H9 (cell line): ENCODE data around the gene FAM204A. TPM values are rescaled to one million over a fixed set of nuclear protein-coding genes. Genes with fewer than 3 reads are reported as not detected.

Experiments
- DNase-seq: peaks from one replicate; pipeline ENCODE4 v3.0.0-alpha.2; 2017
- H2AFZ ChIP-seq: one replicate; pipeline ENCODE4 v1.6.1; 2013; ENCODE audit warnings: mild to moderate bottlenecking, low read length, control low read depth, moderate library complexity
- H2AK5ac ChIP-seq: 2 replicates; pipeline ENCODE4 v1.6.1; 2013; ENCODE audit warnings: low read length, control low read depth, mixed read lengths; ENCODE audit not compliant: insufficient read length
- H2BK120ac ChIP-seq: one replicate; pipeline ENCODE4 v1.6.1; 2013; ENCODE audit warnings: low read depth, mild to moderate bottlenecking, low read length, control low read depth, inconsistent platforms; ENCODE audit not compliant: poor library complexity, severe bottlenecking
- H2BK12ac ChIP-seq: 2 replicates; pipeline ENCODE4 v1.6.1; 2013; ENCODE audit warnings: low read length, control low read depth, mixed read lengths, low read depth; ENCODE audit not compliant: insufficient read length
- H2BK15ac ChIP-seq: 2 replicates; pipeline ENCODE4 v1.6.1; 2013; ENCODE audit warnings: low read depth, low read length, control low read depth
- H2BK20ac ChIP-seq: one replicate; pipeline ENCODE4 v1.6.1; 2013; ENCODE audit warnings: low read depth, mild to moderate bottlenecking, low read length, control low read depth, inconsistent platforms; ENCODE audit not compliant: poor library complexity, severe bottlenecking
- H2BK5ac ChIP-seq: 2 replicates; pipeline ENCODE4 v1.6.1; 2013; ENCODE audit warnings: low read length, control low read depth, mixed read lengths; ENCODE audit not compliant: insufficient read length
- H3K14ac ChIP-seq: 2 replicates; pipeline ENCODE4 v1.6.1; 2013; ENCODE audit warnings: low read length, control low read depth; ENCODE audit not compliant: insufficient read depth
- H3K18ac ChIP-seq: 2 replicates; pipeline ENCODE4 v1.6.1; 2013; ENCODE audit warnings: low read depth, mild to moderate bottlenecking, mixed read lengths, low read length, control low read depth; ENCODE audit not compliant: insufficient read length
- H3K23ac ChIP-seq: 2 replicates; pipeline ENCODE4 v1.6.1; 2013; ENCODE audit warnings: low read length, control low read depth, mixed read lengths, low read depth; ENCODE audit not compliant: insufficient read length
- H3K23me2 ChIP-seq: 2 replicates; pipeline ENCODE4 v1.6.1; 2013; ENCODE audit warnings: low read depth, mild to moderate bottlenecking, mixed read lengths, low read length, control low read depth; ENCODE audit not compliant: insufficient read length, poor library complexity, severe bottlenecking
- H3K27ac ChIP-seq: 2 replicates; pipeline ENCODE4 v1.5.1; 2013; ENCODE audit warnings: low read length, control low read depth, mixed read lengths, low read depth; ENCODE audit not compliant: insufficient read length
- H3K27me3 ChIP-seq: 2 replicates; pipeline ENCODE4 v1.6.1; 2013; ENCODE audit warnings: low read length, control low read depth, inconsistent platforms; ENCODE audit not compliant: insufficient read depth
- H3K4ac ChIP-seq: 2 replicates; pipeline ENCODE4 v1.6.1; 2013; ENCODE audit warnings: low read depth, mild to moderate bottlenecking, control low read depth, inconsistent platforms, low read length, moderate library complexity
- H3K4me1 ChIP-seq: 2 replicates; pipeline ENCODE4 v1.6.1; 2013; ENCODE audit warnings: low read length, control low read depth, inconsistent platforms; ENCODE audit not compliant: insufficient read depth
- H3K4me2 ChIP-seq: 2 replicates; pipeline ENCODE4 v1.6.1; 2013; ENCODE audit warnings: low read length, control low read depth, mixed read lengths; ENCODE audit not compliant: insufficient read length, insufficient read depth
- H3K56ac ChIP-seq: 2 replicates; pipeline ENCODE4 v1.6.1; 2013; ENCODE audit warnings: low read depth, mild to moderate bottlenecking, mixed read lengths, low read length, control low read depth; ENCODE audit not compliant: insufficient read length
- H3K79me1 ChIP-seq: 2 replicates; pipeline ENCODE4 v1.6.1; 2013; ENCODE audit warnings: low read depth, mild to moderate bottlenecking, moderate library complexity, low read length, control low read depth, inconsistent platforms; ENCODE audit not compliant: insufficient read depth, poor library complexity, severe bottlenecking
- H3K79me2 ChIP-seq: 2 replicates; pipeline ENCODE4 v1.6.1; 2013; ENCODE audit warnings: low read length, control low read depth, inconsistent platforms; ENCODE audit not compliant: insufficient read depth
- H3K9ac ChIP-seq: 2 replicates; pipeline ENCODE4 v1.6.1; 2013; ENCODE audit warnings: low read length, control low read depth, mixed read lengths; ENCODE audit not compliant: insufficient read length; ENCODE audit errors: extremely low read depth
- H3K9me3 ChIP-seq: one replicate; pipeline ENCODE4 v1.6.1; 2013; ENCODE audit warnings: low read depth, low read length, inconsistent platforms; ENCODE audit not compliant: control insufficient read depth
- H3T11ph ChIP-seq: one replicate; pipeline ENCODE4 v1.6.1; 2013; ENCODE audit warnings: mild to moderate bottlenecking, low read length, control low read depth, inconsistent platforms
- H4K20me1 ChIP-seq: one replicate; pipeline ENCODE4 v1.6.1; 2013; ENCODE audit not compliant: control insufficient read depth, insufficient read length, insufficient read depth
- H4K5ac ChIP-seq: 2 replicates; pipeline ENCODE4 v1.6.1; 2013; ENCODE audit warnings: low read depth, mild to moderate bottlenecking, mixed read lengths, low read length, control low read depth; ENCODE audit not compliant: insufficient read length
- H4K8ac ChIP-seq: replicated peaks from 2 replicates; pipeline ENCODE4 v1.6.1; 2013; ENCODE audit warnings: low read length, control low read depth, mixed read lengths, low read depth; ENCODE audit not compliant: insufficient read length
- H4K91ac ChIP-seq: 2 replicates; pipeline ENCODE4 v1.6.1; 2013; ENCODE audit warnings: low read depth, mild to moderate bottlenecking, moderate library complexity, mixed read lengths, low read length, control low read depth; ENCODE audit not compliant: insufficient read length
- H3K27ac Mint-ChIP-seq, 3 experiments: 2 replicates in 2 of 3; 3 replicates in 1 of 3; pipeline ENCODE4 v1.8.0; 2020 to 2021; ENCODE audit warnings: mixed read lengths in 3 of 3, mild to moderate bottlenecking in 1 of 3, moderate library complexity in 1 of 3
- H3K27me3 Mint-ChIP-seq: 2 replicates; pipeline ENCODE4 v1.8.0; 2021; ENCODE audit warnings: low read depth, mild to moderate bottlenecking, moderate library complexity, mixed read lengths
- H3K36me3 Mint-ChIP-seq, 3 experiments: 2 replicates in 2 of 3; 3 replicates in 1 of 3; pipeline ENCODE4 v1.8.0; 2020 to 2021; ENCODE audit warnings: low read depth in 3 of 3, mixed read lengths in 3 of 3; ENCODE audit not compliant: insufficient read depth in 1 of 3
- H3K4me1 Mint-ChIP-seq, 2 experiments: 2 replicates each; pipeline ENCODE4 v1.8.0; 2020; ENCODE audit warnings: mixed read lengths in 2 of 2
- H3K4me3 Mint-ChIP-seq, 2 experiments: 2 replicates in 1 of 2; 3 replicates in 1 of 2; pipeline ENCODE4 v1.8.0; 2020 to 2021; ENCODE audit warnings: mild to moderate bottlenecking in 2 of 2, mixed read lengths in 2 of 2, moderate library complexity in 1 of 2
- H3K9me3 Mint-ChIP-seq, 2 experiments: 2 replicates in 1 of 2; 3 replicates in 1 of 2; pipeline ENCODE4 v1.8.0; 2020; ENCODE audit warnings: mild to moderate bottlenecking in 2 of 2, mixed read lengths in 2 of 2, moderate library complexity in 1 of 2
- CTCF ChIP-seq: fragments of 200-600 bp; sonication (generic); conservative IDR thresholded peaks from 3 replicates; pipeline ENCODE4 v1.8.0; 2021; ENCODE audit warnings: antibody characterized with exemption, mild to moderate bottlenecking
- WGBS: extraction: QIAGEN DNeasy Blood & Tissue Kit; methylation state at CpG from one replicate; pipeline ENCODE4 v1.1.7; 2013; ENCODE audit warnings: missing lambda C conversion rate, low lambda C conversion rate, mixed read lengths; ENCODE audit not compliant: insufficient read length; ENCODE audit errors: extremely low coverage; 5-methylcytosine and 5-hydroxymethylcytosine counted together
- total RNA-seq: library from RNA; stranded (reverse); gene quantifications from 2 replicates; pipeline ENCODE4 v1.2.1, GENCODE V29; 2021

FAM204A gene
- total RNA-seq, 1 experiment from 2014 or later = 42.5 TPM

- no peak overlapping the region for H3K4me3 Mint-ChIP-seq
- H2AFZ ChIP-seq = no peak overlapping the region
Measured at GRCh38 chr10:118369641-118370205, 27.6 kb upstream of the FAM204A start.

More at GRCh38 chr10:118369641-118370205, 27.6 kb upstream of the FAM204A start:
- H3K79me1 ChIP-seq = no peaks in the 10 kb centered on the region
- no peak overlapping the region for H2BK120ac ChIP-seq
- H2BK5ac ChIP-seq = no peak overlapping the region
- no CpG with 5 or more reads among the region's 4 CpGs for WGBS
- H3K4me2 ChIP-seq = no peak overlapping the region
- H3K79me2 ChIP-seq = no peaks in the 10 kb centered on the region
- H4K5ac ChIP-seq = no peak overlapping the region
- no peaks in the 10 kb centered on the region for H3K4me1 ChIP-seq
- no peaks in the 10 kb centered on the region for H4K20me1 ChIP-seq
- no peak overlapping the region for H3K4ac ChIP-seq
- DNase-seq = no peak
- H2BK20ac ChIP-seq = no peak overlapping the region
- H2AK5ac ChIP-seq = no peak overlapping the region
- no peak overlapping the region for H3K23ac ChIP-seq
- H3K9ac ChIP-seq = no peak overlapping the region
- no peak overlapping the region for H3K18ac ChIP-seq
- H2BK15ac ChIP-seq = no peak overlapping the region
- H3K36me3 Mint-ChIP-seq = peaks cover 4 to 26% (median 11%) of the 10 kb centered on the region in 3 experiments
- no peak for TF ChIP-seq CTCF
- no peak overlapping the region for H3K56ac ChIP-seq
- no peak overlapping the region for H3T11ph ChIP-seq
- H3K23me2 ChIP-seq = no peaks in the 10 kb centered on the region
- no peak overlapping the region for H3K27ac Mint-ChIP-seq
- peaks cover 0 to 9% of the 10 kb centered on the region in 2 experiments; a peak in 2 of 4 replicates for H3K4me1 Mint-ChIP-seq
- no peaks in the 10 kb centered on the region for H3K27me3 Mint-ChIP-seq
- H4K91ac ChIP-seq = no peak overlapping the region
- H3K14ac ChIP-seq = no peak overlapping the region
- H3K27me3 ChIP-seq = no peaks in the 10 kb centered on the region
- no peak overlapping the region for H4K8ac ChIP-seq
- peaks cover 18 to 23% of the 10 kb centered on the region in 2 experiments for H3K9me3 Mint-ChIP-seq
- H3K27ac ChIP-seq = no peak overlapping the region
- H3K9me3 ChIP-seq = no peaks in the 10 kb centered on the region
- no peak overlapping the region for H2BK12ac ChIP-seq
